Cerebellar nuclear complex (tissue), 1 donor: ENCODE data around the gene ADGRD2.

Source experiments
- DNase-seq, 2 experiments: peaks; one replicate each; lab custom pipeline; 2025; lab: John Stamatoyannopoulos, UW

Gene ADGRD2

DNA sequence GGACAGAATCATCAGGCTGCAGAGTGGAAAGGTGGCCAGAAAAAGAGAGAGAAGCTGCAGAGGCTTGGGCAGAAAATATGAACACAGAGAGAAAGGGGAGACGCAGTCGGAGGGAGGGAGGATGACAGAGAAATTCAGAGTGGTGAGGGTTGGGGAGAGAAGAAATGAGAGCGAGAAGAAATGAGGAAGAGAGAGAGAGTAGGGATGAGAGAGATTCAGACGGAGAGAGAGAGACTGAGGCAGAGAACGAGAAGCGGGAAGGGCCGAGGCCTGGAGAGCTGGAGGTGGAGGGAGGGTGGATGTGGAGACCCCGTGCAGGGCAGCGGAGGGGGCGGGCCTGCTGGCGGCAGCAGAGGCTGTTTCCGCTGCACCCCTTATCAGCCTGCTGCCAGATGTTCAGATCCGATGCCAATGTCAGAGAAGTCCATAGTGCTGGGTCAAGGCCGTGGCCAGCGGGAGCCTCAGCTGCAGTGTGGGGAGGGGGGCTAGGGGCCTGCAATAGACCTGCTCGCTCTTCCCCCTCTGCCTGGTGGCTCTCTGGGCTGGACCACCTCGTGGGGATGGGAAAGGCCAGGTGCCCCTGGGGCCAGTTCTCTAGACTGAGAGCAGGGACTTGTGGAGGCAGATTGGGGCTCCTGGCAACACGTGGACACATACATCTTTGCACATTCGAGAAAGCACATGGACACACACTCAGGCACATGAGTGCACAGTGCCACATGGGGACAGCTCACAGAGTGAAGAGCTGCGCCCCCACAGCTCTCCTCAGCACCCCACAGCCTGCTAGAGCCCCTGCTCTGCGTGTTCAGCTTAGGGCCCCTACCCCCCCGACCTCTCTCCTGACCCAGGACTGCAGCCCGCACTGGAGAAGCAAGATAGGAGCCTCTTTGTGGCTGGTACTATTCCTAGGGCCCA, 61.9 kb downstream of the ADGRD2 start:
- no peak for DNase-seq

DNA sequence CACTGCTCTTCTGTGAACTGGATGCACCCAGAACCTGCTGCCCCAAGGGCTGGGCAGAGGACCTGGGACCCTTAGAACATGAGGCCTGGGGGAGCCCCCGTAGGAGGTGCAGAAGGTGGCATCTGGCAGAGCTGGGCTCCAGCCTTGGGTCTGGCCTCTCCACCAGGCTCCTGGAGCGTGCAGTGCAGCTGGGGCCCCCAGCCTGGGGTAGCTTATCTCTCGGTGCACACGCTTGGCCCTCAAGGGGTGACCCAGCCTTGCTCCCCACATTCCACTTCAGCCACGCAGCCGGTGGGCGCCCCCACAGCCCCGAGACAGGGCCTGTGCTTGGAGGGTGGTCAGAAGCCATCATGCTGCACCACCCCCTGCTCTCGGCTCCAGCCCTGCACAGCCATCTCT, 62.6 kb downstream of the ADGRD2 start:
- DNase-seq, result no peak

DNA sequence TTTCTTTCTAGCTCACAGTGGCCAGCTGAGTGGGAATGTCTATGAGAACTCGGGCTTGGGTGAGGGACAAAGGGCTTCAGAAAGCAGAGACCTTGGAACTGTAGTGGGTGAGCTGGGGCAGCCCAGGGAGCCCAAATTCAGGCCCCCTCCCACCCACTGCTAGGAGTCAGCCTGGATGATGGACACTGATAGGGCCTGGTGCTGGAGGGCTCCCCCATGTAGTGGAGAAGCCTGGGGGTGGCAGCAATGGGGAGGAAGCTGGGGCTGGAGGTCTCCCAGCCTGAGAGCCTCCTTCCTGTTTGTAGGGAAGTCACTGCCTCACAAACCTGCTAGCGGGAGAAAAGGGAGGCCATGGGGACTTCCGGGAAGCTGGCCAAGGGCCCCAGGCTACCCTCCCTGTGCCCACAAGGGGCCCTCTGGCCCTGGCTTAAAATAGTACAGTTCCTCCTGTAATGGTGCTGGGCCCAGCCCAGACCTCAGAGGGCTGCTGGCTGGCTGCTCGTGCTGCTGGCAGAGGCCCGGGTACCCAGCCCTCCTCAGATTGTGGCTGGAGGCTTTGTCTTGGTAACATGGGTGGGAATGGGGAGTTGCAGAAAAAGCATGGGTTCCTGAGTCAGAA, 63.2 kb downstream of the ADGRD2 start:
- no peak for DNase-seq

DNA sequence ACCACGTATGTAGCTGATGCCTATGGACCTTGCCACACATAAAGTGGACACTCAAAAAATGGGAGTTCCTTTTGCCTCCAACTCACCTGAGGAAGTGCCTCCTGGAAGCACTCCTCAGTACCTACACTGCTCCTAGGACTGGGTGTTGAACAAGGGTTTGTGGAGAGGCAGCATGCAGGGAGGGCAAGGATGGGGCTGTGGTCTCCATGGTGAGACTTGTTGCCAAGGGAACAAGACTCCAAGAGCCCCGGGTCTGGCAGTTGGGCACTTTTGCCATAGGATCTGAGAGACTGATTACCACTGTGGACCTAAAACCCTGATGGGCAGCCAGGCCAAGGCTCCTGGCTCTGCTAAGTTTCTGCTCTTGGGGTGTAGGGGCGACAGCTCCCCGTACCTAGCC, 63.9 kb downstream of the ADGRD2 start:
- DNase-seq, result no peak

DNA sequence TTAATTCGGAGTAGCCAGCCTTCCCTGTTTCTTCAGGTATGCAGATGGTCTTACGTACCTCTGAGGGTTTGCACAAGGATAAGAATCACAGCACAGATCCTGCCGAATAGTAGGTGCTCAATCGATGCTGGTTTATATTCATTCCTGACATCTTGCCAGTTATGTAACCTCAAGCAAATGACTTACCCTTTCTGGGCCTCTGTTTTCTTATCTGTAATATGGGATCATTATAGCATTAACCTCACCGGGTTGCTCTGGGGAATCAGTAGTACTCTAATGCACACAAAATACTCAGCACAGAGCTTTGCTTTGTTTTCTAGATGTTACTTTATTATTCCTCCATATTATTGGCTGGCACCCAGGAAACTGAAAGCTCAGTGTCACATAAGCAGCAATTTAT, 64.6 kb downstream of the ADGRD2 start:
- no peak for DNase-seq

DNA sequence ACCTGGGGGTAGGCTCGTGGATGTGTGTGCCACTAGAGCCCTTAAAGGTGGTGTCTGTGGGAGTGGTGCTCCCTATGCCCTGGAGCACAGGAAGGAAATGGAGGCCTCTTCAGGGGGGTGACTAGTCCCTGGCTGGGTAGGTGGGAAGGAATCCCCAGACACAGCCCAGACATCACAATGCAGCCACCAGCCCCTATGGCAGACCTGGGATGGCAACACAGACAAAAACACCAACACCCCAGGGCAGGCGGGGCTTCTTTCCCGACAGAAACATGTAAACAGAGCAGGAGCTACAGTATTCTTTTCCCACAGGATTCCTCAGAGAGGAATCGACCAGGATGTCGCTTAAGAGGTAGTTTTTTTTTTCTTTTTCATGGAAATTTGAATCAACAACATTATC, 67.3 kb downstream of the ADGRD2 start:
- no peak for DNase-seq

DNA sequence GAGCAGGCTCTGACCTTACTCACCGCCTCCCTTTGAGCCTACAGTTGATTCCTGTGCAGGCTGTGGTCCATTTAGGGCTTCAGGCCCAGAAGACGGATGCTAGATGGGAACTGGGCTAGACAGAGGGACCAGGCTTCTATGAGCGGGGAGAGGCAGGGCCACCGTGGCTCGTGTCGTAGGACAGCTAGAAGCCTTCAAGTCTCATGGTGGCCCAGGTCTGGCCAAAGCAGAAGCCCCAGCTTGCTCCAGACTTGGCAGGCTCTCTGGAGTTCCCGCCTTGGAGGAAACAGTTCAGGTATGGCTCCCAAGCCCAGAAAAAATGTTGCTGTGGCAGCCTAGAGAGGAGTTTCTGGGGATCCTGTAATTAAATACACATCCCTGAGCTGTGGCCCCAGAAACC, 67.9 kb downstream of the ADGRD2 start:
- no peak for DNase-seq

DNA sequence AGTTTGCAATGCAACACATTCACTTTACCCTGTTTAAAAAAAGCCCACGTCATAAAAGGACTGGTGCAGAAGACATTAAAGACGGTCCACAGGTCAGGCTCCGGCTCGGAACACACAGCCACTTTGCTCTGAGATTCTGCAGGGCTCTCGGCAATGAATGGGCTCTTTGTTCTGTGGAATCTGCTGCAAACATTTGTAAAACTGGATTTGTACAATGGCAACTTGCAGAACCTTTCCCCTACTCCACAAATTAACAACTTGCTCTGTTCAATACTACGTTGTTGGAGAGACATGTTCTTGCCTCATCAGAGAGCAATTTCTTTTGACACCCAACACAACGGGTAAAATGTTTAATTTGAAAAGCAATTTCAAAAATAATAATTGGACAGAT, 70.0 kb downstream of the ADGRD2 start:
- DNase-seq, result no peak

DNA sequence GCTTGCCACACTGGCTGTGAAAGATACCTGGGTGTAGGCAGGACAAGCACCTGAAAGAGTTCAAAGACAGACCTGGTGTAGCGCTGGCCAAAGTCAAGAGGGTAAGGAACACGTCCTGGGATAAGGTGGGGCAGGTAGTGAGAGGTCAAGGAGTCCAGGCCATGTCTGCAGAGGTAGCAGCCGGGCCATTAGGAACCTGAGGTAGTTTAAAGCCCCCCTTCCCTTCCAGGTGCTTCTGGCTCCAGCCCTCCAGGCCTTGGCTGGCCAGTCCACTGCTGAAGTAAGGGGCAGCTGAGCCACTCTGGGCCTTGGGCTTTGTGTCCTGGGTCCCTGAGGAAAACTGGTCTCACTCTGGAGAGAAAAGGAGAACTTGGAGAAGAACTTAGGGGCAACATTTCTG, 70.9 kb downstream of the ADGRD2 start:
- DNase-seq, result no peak

DNA sequence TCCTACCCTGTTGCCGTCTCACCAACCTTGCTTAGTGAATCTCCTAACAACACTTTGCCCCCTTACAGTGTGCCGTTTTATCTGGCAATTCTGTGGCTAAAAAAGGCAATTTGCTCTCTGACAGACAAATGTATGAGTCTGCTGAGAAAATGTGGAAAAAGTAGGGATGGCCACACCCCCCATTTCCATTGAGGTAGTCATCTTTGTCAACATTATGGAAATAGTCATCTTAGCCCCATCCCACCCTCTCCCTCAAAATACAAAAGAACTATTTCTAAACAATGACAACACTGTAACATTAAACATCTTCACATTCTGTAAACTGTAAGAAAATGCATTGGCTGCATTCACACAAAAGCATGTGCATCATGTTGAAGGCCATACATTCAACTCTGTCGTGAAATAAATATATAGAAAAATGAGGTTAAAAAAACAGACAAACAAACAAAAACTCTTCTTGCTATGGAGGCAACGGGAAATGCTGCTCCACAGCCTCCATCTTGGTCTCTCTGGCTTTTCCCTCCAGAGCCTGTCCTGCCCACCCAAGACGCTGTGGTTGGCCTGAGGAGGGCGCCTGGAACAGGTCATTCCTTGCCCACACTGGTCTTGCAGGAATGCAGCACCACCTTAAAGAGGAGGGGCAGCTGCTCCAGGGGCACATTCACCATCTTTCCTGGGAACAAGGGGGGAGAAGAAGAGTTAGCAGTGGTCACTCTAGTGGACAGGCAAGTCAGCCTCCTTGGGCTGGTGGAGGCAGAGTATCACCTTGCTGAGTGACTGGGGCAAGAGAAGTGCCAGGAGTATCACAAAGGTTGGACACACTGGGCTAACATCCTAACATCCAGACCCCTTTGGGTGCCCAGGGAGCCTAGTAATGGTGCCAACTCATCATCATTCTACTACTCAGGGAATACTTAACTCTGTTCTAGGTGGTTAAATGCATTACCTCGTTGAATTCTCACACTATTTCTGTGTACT, 72.2 kb downstream of the ADGRD2 start:
- DNase-seq, result no peak

DNA sequence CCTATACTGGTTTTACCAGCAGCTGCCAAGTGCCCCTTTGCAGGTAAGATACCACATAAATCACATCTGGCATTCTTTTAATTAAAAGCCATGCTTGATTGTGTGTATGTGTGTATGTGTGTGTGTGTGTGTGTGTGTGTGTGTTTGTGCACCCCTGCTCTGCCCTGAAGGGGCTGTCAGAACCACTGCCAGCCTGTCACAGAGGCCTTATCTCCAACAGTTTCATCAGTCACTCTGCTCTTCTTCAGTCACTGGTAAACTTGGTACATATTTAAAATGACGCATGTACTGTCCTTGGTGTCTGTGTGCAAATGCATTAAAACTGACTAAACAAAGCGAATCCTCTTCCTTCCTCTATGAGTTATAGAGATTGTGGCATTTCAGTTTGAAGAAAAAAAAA, 75.9 kb downstream of the ADGRD2 start:
- DNase-seq, result no peak

DNA sequence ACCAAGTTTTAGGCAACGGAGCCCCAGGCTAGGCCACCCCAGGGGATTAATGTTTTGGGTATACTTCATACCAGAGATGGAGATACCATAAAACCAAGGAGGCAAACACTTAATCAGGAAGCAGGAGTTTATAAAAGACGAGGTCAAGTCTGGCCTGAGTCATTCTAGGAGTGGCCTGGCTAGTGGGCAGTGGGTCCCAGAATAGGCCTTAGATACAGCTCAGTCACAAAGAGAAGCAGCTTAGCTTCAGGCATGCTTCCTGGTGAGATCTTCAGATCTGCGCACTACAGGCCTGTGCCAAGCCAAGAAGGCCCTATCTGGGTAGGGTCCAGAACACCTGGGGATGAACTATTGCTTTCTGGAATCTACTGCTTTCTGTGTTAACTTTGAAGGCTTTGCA, 77.5 kb downstream of the ADGRD2 start:
- no peak for DNase-seq
